Activated CD4-positive, CD25-positive, alpha-beta regulatory T cell treated with anti-CD3 and anti-CD28 coated beads, Interleukin-2, amount 50 U/mL, for 72 hours (primary cell): ENCODE measurements around the gene STMN1.
"Not testable (repeated sequence)": the region's sequence is repeated elsewhere in the genome, so short reads cannot be mapped to it uniquely, and the experiment has no call there.

ENCODE experiments used
- DNase-seq: peaks from one replicate; pipeline ENCODE4 v3.0.0; 2021

The STMN1 gene

DNA sequence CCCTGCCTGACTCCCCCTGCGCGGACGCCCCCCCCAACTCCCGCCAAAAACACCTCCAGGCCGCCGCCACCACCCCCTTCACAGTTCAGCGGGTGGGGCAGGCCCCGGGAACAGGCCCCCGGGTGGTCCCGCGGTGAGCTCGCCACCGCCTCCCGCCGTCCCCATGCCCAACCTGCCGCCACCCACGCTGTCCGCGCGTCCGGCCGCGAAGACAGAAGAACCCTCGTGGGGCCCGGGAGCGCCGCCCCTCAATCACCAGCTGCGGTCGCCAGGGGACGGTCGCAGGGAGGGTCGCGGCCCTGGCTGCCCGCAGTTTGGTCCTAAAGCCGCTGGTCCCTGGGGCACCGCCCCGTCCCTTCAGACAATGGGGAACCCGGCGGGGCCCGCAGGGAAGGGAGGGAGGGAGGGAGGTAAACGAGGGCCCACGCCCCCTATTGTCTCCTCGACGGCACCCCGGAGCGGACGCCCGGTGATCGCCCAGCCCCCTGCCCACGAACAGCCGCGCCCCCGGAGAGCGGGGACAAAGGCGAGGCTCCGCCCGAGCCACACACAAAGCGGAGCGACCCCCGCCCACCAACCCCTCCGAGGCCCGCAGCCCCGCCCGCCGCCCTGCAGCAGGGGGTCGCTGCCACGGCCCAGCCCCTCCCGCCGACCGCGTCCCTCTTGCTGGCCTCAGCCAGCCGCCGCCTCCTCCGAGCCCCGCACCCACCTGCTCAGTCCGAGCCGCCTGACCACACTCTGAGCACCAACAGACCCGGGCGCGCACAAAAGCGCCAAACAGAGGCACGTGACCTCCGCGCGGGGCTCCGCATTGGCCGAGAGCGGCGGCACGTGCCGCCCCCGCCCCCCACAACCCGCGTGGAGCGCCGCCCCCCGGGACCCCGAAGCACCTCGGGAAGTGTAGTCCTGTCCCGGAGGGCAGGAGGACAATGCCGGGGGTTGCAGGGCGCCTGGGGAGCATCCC is at the start of gene STMN1:
Gene STMN1, minus strand, starts transcription at position 740 of the 964 bp plus-strand sequence. CDS start 1,743 bp downstream, outside the sequence.
- peak; percentile 79 for DNase-seq

DNA sequence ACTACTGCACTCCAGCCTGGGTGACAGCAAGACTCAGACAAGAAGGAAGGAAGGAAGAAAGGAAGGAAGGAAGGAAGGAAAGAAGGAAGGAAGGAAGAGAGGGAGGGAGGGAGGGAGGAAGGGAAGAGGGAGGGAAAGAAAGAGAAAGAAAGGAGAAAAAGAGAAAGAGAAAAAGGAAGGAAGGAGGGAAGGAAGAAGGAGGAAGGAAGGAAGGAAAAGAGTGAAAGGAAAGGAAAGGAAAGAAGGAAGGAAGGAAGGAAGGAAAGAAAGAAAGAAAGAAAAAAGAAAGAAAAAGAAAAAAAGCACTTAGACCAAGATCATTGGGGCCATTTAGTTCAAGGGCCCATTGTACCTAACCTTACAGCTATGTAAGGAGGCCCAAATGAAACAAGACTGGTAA is 49.3 kb upstream of the STMN1 start:
- DNase-seq, result no peak

DNA sequence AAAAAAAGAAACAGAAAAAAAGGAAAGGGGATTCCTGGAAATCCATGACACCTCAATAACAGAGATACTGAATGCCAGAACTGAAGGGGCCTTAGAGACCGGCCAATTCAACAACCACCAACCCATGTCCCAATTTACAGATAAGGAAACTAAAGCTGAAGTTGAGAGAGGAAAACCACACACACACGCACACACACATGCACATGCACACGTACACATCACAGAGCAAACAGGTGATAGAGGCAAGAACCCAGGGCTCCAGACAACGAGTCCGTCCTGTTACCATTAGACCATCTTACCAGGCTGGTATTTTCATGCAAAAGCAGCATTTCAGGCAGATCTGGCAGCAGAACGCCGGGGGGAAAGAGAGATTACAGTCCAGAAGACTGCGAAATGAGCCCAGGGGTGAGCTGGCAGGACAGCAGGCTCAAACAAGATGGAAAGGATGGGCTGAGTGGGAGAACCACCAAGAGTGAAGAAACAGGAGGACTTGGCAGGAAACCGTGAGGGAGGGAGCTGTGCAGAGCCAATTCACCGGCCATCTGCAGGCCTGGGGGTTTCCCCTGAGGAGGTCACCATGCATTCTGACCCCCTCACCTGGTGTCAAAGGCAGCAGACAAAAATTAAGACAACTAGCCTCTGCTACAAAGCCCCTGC is 48.2 kb upstream of the STMN1 start:
- no peak for DNase-seq

DNA sequence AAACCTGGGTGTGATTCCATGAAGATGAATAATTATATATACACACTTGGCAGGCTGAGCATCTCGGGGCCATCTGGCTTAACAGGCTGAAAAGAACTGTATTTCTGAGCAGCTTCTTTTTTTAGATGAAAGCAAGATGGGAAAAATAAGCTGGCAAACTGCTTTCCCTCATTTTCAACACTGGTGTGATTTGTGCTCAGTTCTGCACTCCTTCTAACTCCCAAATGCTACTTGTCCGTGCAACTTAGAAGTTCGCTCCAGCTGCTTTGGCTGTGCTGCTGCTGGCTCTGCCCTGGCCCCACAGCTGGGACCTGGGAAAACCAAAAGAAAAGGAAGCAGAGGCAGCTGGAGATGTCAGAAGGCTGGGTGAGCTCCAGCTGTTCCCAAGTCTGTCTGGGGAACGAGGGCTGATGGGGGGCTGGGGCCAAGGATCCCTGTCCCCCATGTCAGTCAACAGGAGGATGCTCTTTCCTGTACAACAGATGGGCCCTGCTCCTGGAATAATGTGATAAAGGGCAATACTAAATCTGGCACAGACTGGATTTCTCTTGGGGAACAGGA is 46.7 kb upstream of the STMN1 start:
- DNase-seq, result no peak

DNA sequence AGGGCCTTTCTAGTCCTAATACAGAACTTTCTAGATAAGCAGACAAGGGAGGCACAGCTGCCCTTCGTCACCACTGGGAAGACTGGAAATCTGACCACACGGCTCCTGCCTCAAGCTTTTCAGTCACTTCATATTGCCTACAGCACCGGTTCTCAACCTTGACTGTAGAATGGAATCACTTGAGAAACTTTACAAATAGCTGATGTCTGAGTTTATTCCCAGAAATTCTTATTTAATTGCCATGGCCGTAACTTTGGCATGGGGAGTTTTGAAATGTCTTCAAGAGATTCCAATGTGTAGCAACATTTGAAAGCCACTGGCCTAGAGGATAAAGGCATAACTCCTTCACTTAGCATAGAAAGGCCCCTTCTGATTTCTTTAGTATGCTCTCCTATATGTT is 42.4 kb upstream of the STMN1 start:
- no peak for DNase-seq

DNA sequence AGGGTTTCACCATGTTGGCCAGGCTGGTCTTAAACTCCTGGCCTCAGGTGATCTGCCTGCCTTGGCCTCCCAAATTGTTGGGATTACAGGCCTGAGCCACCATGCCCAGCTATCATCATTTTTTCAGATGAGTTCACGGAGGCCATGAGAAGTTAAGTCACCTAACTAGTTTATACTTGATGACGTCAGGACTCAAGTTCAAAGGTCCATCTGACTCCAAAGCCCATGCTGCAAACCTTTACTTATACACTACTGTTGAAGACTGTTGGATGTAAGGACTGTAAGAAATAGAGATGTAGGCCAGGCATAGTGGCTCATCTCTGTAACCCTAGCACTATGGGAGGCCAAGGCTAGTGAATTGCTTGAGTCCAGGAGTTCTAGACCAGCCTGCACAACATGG is 40.8 kb upstream of the STMN1 start:
- DNase-seq, result no peak

DNA sequence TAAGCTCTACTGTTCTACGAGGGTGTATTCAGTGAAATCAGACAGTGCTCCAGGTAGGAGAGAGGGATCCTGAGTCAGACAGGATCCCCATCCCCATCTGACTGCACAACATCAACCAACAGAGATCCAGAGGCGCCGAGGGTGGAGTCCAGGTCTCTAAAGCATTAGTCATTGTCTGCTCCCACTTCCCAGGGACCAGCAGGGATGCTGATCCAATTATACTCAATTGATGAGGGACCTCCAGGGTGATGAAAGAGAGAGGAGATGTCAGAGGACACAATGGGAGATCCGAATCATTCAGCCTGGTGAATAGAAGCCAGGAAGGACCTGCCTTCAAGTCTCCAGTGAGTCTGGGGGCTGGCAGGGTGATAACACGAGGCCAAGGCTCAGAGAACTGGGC is 39.5 kb upstream of the STMN1 start:
- DNase-seq, result no peak

DNA sequence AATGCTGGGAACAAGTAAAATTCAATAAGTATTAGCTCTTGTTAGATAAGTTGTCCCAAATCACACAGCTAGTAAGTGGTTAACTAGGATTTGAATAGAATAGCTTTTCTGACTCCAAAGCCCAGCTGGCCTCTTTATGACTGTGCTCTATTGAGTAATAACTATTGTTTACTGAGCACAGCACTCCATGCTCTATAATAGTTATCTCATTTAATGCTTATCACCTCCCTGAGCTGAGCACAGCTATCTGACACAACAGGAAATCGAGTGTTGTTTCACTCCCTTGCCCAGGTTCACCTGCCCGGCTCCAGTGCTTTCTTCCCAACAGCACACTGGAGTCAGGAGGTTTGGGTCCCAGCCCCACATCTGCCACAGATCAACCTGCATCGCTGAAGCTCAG is 38.8 kb upstream of the STMN1 start:
- DNase-seq, result no peak

DNA sequence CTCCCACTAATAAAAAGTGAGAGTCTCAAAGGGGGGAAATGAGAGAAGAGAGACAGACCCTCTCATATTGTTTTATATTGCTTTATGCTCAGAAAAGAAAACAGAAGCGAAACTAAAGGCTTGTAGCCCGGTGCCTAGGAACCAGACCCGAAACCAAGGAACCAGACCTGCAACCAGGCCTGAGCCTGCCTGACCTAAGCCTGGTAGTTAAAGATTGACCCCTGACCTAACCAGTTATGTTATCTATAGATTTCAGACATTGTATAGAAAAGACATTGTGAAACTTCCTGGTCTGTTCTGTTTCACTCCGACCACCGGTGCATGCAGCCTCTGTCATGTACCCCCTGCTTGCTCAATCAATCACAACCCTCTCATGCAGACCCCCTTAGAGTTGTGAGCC is 37.3 kb upstream of the STMN1 start:
- not testable (repeated sequence) for DNase-seq

DNA sequence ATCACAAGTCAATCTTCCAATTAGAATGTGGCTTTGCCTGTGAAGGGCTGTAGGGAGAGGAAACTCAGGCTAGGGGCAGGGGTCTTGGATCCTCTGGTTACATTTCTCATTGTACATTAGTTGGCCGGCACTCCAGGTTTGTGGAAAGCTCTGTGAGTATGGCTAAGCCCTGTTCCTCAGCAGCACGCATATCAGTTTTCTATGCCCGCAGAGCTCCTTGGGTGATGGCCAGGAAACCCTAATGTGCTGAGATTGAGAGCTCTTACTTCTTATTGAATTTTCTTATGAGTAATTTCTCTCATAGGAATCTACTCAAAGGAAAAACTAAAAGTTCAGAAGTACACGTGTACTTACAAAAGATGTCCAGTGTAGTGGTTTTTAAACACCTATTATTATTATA is 30.7 kb upstream of the STMN1 start:
- DNase-seq, result no peak

DNA sequence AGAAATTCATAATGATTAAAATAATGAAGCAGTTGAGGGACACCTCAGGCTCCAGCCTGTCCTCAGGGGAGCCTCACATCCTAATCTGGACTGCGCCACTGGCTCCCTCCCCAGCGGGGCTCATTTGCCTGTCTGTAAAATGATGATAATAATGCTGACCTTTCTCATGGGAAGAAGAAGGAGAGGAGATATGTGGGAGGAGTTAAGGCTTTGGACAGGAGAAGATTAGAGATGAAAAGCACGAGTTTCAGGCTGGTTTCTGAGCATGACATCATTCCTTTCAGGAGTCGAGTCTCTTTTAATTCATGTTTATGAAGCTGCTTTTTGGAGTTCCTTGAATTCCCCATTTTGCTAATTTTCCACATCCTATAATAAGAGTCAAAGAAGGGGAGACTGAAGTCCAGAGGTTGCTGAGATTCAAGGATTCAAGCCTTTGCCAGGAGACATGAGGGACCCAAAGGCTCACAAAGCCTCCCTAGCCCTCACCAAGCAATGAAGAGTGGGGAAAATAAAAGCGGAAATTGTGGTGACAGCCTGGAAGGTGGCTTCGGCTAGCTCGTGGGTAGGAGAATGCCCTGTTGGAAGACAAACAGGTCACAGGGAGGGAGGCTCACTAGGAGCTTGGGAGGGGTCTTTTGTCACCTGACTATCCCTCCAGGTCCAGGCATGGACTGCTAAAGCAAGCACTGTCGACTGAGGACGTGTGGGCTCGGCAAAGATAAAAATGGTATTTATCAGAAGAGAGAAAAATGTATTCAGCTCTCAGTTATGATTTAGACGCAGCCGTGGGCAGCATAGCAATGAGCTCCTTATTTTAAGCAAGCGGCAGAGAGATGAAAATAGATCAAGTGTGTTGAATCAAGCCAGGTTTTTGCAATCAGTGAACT is 27.5 kb upstream of the STMN1 start:
- DNase-seq, result no peak

DNA sequence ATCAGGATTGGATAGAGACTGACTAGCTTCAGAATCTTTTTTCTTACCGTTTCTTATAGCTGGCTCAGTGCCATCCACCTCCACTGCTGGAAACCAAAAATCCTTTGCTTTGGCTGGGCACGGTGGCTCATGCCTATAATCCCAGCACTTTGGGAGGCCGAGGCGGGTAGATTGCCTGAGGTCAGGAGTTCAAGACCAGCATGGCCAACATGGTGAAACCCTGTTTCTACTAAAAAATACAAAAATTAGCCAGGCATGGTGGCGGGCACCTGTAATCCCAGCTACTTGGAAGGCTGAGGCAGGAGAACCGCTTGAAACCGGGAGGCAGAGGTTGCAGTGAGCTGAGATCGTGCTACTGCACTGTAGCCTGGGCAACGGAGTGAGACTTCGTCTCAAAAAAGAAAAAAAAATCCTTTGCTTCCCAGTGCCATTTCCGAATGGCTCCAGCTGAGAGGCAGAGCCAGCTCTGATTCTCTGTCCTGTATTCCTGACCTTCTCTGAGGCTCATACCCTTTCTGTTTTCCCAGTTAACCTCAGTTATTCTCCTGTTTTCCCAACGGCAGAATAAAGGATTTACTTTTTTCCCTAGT is 26.7 kb upstream of the STMN1 start:
- not testable (repeated sequence) for DNase-seq

DNA sequence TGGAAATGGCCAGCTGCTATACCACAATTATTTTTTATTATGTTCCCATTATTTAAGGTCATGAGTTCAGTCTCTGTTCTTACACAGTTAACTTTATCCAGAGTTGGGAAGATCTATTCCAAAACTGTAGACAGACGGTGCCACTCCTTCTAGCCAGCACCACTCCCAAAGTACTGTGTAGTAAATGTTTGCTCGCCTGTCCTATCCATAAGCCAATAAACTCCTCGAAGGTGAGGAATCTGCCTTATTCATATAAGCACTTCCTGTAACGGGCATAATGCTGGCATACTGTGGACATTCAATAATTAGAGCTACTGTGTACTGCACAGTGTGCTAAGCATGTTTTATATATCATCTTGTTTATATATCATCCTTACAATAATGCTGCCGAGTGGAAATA is 26.1 kb upstream of the STMN1 start:
- no peak for DNase-seq

DNA sequence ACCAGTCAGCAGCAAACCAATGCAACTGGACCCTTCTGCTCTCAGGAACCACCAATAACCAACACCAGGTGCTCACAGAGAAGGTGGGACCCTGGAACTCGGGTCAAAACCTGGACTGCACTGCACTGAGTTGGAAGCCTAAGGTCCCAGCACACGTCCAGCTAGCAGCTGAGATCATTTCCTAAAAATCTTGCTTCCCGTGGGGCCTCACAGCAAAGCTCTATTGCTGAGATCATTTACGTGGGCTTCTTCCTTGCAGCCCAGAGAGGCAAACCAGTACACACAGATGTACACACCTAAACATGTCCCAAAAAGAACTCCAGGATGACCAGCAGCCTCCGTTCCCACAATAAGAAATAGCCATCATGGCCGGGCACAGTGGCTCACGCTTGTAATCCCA is 22.8 kb upstream of the STMN1 start:
- no peak for DNase-seq

DNA sequence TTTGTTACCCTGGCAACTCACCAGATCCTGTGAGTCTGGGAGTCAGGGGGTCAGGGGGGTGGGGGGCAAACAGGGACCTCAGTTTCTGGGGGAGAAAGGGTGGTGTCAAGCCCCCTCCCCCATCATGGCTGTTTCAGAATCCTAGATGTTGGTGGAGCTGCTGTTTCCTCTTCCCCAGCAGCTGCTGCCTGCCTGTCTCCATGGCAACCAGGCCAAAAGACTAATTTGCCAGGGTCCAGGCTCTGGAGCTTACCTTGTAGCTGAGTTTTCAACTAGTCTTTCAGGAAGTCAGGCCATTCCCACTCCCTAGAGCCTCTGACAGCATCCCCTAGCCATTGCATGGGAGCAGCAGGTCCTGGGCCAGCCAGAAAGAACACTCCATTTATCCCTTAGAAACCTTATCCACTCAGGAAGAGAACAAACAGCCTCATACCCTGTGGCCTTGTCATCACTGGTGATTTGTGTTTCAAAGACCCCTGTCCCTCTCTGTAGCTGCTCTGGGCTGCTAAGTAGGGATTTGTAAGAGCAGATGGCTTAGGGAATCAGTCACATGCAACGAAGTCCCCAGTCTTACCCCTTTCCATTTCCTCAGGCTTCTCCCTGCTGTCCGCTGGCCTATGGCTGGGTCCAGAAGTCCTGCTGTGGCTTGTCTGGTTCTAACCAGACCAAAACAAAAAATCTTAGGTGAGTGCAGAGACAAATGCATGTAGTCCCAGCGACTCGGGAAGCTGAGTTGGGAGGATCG is 21.5 kb upstream of the STMN1 start:
- no peak for DNase-seq

DNA sequence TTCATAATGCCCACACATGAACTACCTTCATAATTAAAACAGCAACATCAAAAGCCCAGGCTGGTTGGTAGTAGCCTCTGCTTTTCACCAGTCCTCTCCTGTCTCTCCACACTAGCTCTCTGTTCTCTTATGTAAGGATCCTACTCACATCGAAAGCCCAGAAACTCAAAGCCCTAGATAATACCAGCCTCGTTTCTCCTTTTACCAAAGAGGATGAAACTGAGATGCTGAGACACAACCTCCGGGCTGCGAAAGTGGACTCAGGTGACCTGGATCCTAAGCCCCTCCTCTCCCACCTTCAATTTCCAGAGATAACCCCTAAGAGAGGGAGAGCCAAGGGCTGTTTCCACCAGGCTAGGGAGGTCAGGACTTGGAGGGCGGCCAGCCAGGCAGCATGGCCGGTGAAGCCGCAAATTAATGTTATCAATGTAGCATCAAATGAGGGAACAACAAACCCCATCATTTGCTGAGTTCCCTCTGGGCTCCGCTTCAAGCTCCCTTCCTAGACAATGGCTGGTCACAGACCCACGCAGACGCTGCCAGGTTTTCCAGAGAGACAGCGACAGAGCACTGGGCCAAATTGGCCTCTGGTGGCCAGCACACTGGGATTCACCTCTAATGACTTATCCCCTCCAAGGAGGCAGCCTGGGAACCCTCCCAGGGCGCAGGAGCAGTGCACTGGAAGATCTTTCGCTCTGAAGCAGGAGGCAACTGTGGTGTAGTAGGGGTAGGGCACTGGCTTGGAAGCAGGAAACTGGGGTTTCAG is 20.7 kb upstream of the STMN1 start:
- DNase-seq, result no peak

DNA sequence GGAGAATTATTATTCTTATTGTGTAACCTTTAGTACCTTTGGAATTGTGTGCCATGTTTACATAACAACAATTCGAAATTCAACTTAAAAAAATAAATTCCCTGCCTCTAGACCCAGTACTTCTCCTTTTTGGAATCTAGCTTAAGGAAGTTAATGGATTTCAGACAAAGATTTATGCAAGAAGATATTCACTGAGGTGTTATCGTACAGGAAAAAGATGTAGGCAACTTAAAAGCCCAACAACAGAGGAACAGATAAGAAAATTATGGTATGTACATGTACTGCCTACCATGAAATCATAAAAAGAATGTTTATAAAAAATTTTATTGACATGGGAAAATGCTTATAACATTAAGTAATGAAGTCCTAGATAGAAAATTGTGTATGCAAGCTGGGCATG is 18.2 kb upstream of the STMN1 start:
- no peak for DNase-seq

DNA sequence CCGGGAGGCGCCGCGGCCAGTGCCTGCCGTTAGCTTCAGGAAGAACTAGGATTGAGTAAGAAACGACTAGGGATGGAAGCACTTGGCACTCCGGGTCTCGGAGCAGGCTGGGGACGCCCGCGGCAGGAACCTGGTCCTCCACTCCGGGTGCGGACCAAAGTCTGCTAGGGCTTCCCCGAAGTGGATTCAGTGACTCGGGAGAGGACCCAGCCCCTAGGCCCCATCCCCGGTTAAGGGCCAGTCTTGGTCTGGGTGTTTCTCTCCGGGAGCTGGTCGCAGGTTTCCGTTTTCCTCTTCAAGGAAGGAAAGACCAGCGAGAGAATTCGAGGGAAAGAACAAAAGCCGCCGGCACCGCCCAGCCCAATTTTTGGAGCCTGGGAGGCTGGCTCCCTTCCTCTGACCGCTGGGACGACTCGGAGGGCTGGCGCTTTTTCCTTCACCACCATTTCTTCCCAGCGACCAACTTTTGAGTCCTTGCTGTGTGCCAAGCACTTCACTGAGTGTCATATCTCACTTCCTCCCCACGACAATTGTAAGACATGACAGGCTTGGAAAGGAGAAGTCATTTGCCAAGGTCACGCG is 16.8 kb upstream of the STMN1 start:
- no peak for DNase-seq

DNA sequence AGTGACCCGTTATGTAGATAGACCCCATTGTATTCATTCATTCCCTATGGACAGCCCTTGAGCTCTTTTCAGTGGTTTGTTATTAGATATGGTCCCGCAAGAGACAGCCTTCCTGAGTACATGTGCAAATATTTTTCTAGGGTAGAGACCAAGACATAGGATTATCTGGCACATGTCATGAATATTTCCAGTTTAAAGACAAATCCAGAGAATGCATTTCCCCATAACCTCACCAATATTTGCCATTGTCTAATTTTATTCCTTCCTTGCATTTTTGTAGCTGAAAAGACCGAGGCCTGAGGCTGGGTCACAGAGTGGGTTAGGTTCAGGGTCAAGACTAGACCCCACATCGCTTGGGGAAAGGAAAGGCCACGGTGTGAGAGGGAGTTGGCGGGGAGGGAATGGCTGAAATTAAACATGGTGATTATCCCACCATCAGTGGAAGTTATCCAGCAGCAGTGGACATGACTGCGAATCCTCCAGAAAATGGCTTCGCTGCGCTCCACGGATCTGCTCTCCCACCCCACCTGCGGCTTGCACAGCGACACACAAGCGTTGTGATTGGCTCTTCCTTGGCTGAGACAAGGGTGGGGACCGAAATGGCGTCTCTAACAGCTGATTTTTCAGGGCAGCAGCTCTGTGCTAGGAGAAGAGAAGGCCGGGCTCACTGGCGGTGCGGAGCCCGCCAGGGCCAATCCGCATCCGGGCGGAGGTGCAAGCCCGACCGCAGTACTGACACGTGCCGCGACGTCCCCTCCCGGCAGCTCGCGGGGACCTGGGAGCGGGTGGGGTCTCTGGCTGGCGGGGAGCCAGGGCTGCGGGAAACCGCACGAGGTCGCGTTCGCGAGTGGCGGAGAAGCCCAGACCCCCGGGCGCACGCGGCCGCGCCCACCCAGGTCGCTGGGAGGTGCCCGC is 16.1 kb upstream of the STMN1 start:
- DNase-seq, result peak; percentile 46
